ENCODE data around the gene HDAC10. TPM values are rescaled to one million over a fixed set of nuclear protein-coding genes. Genes with fewer than 3 reads are reported as not detected.

The HDAC10 gene, protein sequence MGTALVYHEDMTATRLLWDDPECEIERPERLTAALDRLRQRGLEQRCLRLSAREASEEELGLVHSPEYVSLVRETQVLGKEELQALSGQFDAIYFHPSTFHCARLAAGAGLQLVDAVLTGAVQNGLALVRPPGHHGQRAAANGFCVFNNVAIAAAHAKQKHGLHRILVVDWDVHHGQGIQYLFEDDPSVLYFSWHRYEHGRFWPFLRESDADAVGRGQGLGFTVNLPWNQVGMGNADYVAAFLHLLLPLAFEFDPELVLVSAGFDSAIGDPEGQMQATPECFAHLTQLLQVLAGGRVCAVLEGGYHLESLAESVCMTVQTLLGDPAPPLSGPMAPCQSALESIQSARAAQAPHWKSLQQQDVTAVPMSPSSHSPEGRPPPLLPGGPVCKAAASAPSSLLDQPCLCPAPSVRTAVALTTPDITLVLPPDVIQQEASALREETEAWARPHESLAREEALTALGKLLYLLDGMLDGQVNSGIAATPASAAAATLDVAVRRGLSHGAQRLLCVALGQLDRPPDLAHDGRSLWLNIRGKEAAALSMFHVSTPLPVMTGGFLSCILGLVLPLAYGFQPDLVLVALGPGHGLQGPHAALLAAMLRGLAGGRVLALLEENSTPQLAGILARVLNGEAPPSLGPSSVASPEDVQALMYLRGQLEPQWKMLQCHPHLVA
- total RNA-seq = 100 to 1,000 TPM in 1 of 6 donors, 10 to 100 TPM in 5; 33.0 to 202 (median 53.1) TPM

DNA sequence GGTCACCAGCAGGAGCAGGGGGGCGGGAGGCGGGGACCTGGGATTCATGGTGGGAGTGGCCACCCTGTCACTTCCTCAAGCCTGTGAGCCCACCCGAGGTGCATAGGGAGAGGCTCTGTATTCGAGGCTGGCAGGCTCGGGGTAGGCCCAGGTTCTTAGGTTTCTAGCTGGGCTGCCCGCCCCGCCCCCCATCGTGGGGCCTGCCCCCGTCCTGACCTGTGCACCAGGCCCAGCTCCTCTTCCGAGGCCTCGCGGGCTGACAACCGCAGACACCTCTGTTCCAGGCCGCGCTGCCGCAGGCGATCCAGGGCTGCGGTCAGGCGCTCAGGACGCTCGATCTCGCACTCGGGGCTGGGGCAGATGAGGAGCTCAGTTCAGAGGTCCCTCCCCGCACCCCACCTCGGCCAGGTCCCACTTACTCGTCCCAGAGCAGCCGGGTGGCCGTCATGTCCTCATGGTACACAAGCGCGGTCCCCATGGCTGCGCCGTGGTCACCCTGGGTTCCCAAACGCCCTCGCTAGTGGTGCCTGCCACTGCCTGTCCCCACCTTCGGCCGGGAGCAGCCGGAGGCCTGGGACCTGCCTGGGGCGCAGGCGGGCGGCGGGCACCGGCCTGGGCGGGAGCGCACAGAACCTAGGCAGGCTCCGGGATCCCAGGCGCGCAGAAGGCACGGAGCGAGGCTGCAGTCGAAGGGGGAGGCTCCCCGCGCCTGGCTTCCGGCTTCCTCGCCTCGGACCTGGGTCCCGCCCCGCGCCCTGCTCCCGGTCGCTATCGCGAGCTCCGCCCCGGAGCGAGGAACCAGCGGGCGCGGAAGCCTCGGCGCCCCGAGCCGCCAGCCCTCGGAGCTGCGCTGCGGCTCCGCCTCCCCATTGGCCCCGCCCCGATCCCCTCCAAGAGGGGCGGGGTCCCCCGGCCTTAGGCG is at the start of gene HDAC10:
Gene HDAC10 (minus strand): TSS at position 711 of the 922 bp plus-strand sequence. CDS start 233 bp downstream, at position 478.
- Histone ChIP-seq H3K4me3 (peak within 1 kb of the TSS; percentile 60 to 89 (median 75)), H3K27ac (peak within 1 kb of the TSS; percentile 58 to 86 (median 82)), H3K4me1 (peaks cover 25 to 57% (median 34%) of the 10 kb centered on the region in 4 donors), H3K9me3 (no peaks in the 10 kb centered on the region), H3K27me3 (no peaks in the 10 kb centered on the region), H3K36me3 (peaks cover 3 to 29% (median 20%) of the 10 kb centered on the region in 4 donors)
- TF ChIP-seq EP300 (IDR thresholded peaks at IDR 0.05) = no peak
- TF ChIP-seq, protein P1, sequence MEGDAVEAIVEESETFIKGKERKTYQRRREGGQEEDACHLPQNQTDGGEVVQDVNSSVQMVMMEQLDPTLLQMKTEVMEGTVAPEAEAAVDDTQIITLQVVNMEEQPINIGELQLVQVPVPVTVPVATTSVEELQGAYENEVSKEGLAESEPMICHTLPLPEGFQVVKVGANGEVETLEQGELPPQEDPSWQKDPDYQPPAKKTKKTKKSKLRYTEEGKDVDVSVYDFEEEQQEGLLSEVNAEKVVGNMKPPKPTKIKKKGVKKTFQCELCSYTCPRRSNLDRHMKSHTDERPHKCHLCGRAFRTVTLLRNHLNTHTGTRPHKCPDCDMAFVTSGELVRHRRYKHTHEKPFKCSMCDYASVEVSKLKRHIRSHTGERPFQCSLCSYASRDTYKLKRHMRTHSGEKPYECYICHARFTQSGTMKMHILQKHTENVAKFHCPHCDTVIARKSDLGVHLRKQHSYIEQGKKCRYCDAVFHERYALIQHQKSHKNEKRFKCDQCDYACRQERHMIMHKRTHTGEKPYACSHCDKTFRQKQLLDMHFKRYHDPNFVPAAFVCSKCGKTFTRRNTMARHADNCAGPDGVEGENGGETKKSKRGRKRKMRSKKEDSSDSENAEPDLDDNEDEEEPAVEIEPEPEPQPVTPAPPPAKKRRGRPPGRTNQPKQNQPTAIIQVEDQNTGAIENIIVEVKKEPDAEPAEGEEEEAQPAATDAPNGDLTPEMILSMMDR (IDR thresholded peaks at IDR 0.05) = peak in 1 of 6 experiments; percentile 13
- TF ChIP-seq POLR2A (IDR thresholded peaks at IDR 0.05) = peak in 2 of 4 donors; percentile 51 to 62
- peak; percentile 12 to 46 for TF ChIP-seq POLR2AphosphoS5 (IDR thresholded peaks at IDR 0.05)
- peak; percentile 89 to 97 for DNase-seq
- peak; percentile 71 to 92 for ATAC-seq (ENCODE audit: low FRiP score in 2 of 2)
- WGBS, 2 donors = 0% methylated on average over 13 to 24 of the region's 81 CpGs

DNA sequence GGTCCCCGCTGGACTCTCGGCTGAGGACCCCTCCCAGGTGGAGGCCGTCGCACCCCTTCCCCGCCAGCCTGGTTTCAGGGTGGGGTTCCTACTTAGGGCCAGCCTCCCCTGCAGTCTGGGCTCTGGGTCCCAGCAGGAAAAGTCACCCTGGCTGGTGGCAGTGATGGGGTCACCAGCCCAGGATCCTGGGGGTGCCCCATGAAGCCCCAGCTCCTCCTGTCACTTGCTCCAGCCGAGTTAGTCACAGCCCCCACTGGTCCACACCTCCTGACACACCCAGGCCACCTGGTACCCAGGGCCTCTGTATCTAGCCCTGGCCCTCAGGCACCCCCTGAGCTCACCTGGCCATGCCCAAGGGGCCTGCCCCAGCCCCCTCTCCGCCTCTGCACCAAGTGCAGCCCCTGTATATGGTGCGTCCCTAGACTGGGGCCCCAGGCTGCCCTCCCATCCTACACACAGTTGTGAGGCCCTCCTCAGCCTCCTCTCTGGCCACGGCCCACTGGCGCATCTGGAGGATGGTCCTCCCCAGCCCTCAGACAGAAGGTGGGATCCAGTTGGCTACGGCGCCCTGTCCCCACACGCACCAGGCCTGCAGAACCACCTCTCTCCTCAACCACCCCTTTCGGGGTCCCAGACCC is 49.7 kb upstream of the HDAC10 start:
- Histone ChIP-seq H3K4me1 (peaks cover 93 to 97% (median 93%) of the 10 kb centered on the region in 4 donors), H3K4me3 (peak overlapping the region in 2 of 4 donors; percentile 43 to 46), H3K9me3 (no peaks in the 10 kb centered on the region), H3K27me3 (no peaks in the 10 kb centered on the region), H3K27ac (peak overlapping the region in 3 of 4 donors; percentile 94 to 95 (median 94)), H3K36me3 (peaks cover 0 to 3% (median 0%) of the 10 kb centered on the region in 4 donors)
- peak in 1 of 2 donors; percentile 55 for DNase-seq
- no peak for ATAC-seq (ENCODE audit: low FRiP score in 2 of 2)
- WGBS, 2 donors = 76 to 85% methylated on average over 4 to 14 of the region's 14 CpGs
- no peak for TF ChIP-seq POLR2AphosphoS5 (IDR thresholded peaks at IDR 0.05)
- TF ChIP-seq EP300 (IDR thresholded peaks at IDR 0.05) = no peak
- no peak for TF ChIP-seq POLR2A (IDR thresholded peaks at IDR 0.05)
- TF ChIP-seq, protein P1 (IDR thresholded peaks at IDR 0.05) = no peak

DNA sequence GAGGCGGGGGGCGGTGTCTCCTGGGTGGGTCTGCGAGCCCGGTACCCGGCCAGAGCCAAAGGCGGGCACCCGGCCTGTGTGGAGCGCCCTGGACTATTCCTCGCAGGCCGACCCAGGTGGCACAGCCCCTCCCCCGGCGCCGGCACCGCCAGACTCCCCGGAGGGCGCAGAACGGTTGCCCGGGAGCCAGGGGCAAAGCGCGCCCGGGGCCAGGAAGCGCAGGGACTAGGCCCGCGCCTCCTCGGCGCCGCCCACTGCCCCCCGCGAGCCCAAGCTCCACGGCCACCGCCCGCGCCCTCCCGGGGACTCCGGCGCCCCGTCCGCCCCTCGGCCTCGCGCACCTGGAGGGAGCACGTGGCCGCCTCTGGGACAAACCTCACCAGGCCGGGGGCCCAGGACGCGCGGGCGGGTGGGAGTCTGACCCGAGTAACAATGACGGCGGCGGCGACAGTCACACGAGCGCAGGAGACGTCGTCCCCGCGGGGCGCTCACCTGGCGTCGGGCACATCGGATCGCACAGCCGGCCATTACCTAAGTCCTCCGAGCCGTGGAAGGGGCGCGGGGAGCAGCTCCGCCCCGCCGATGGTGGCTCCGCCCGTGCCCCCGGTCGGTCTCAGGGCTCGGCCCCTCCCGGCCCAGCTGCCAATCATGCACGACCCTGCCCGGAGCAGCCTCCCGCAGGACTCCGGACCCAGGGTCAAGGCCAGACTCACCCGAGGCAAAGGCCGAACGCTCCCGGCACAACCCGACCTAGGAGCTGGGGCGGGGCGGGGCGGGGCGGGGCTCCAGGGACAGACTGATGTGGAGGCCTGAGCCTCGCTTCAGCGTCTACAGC is 48.9 kb upstream of the HDAC10 start:
- Histone ChIP-seq H3K4me3 (peak overlapping the region; percentile 21 to 46 (median 40)), H3K36me3 (peaks cover 0 to 3% (median 0%) of the 10 kb centered on the region in 4 donors), H3K4me1 (peaks cover 86 to 92% (median 88%) of the 10 kb centered on the region in 4 donors), H3K9me3 (no peaks in the 10 kb centered on the region), H3K27me3 (no peaks in the 10 kb centered on the region), H3K27ac (peak overlapping the region; percentile 58 to 94 (median 88))
- DNase-seq (peak in 1 of 2 donors; percentile 87), ATAC-seq (ENCODE audit: low FRiP score in 2 of 2) (no peak)
- WGBS, 2 donors = 46 to 53% methylated on average over 30 to 46 of the region's 93 CpGs
- TF ChIP-seq EP300 (IDR thresholded peaks at IDR 0.05) = no peak
- TF ChIP-seq POLR2AphosphoS5 (IDR thresholded peaks at IDR 0.05) = no peak
- TF ChIP-seq POLR2A (IDR thresholded peaks at IDR 0.05) = no peak
- TF ChIP-seq, protein P1 (IDR thresholded peaks at IDR 0.05) = no peak
